Activated naive CD8-positive, alpha-beta T cell treated with anti-CD3 and anti-CD28 coated beads for 36 hours (primary cell): ENCODE measurements around the gene PRSS53. TPM values are rescaled to one million over a fixed set of nuclear protein-coding genes. Genes with fewer than 3 reads are reported as not detected.

Source experiments
- DNase-seq: peaks from one replicate; pipeline ENCODE4 v3.0.0; 2021
- H3K27ac Mint-ChIP-seq: one replicate; pipeline ENCODE4 v1.8.0; 2022; ENCODE audit warnings: mild to moderate bottlenecking, moderate library complexity, mixed read lengths
- H3K27me3 Mint-ChIP-seq: one replicate; pipeline ENCODE4 v1.8.0; 2022; ENCODE audit warnings: mild to moderate bottlenecking, mixed read lengths
- H3K36me3 Mint-ChIP-seq: one replicate; pipeline ENCODE4 v1.8.0; 2021; ENCODE audit warnings: mild to moderate bottlenecking, mixed read lengths
- H3K4me1 Mint-ChIP-seq: one replicate; pipeline ENCODE4 v1.8.0; 2021; ENCODE audit warnings: mixed read lengths
- H3K4me3 Mint-ChIP-seq: one replicate; pipeline ENCODE4 v1.8.0; 2022; ENCODE audit warnings: mild to moderate bottlenecking, moderate library complexity, mixed read lengths
- H3K9me3 Mint-ChIP-seq: one replicate; pipeline ENCODE4 v1.8.0; 2022; ENCODE audit warnings: mixed read lengths
- total RNA-seq, 2 experiments: library from RNA; stranded (reverse); gene quantifications; one replicate each; pipeline ENCODE4 v1.2.3, GENCODE V29; 2021

Gene PRSS53
- total RNA-seq, 2 experiments from 2014 or later = 3.0 to 3.1 TPM

DNA sequence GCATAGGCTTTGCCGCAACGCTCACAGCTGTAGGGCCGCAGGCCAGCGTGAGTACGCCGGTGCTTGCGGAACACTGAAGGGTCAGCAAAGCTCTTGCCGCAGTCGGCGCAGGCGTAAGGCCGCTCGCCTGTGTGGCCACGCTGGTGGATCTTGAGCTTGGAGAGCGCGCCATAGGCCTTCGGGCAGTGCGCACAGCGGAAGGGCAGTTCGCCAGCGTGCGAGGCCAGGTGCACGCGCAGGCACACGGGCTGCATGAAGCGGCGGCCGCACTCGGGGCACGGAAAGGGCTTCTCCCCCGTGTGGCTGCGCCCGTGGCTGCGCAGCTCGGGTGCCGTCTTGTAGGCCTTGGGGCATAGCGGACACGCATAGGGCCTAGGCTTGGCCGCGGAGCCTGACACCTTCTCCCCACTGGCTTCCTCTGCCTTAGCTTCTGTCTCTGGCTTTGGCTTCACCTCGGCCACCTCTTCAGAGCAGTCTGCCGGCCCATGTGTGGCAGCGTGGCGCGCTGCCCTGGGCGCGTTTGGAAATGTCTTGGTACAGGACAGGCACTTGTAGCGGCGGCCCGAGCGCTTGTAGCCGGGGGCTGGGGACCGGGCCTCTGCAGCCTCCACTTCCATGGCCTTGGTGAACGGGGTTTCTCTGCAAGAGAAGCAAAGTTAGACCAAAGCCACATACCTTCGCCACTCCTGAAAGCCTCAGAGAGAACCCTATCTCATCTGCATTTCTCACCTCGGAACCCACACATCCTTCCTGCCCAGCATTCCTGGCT, 24.7 kb downstream of the PRSS53 start:
- Mint-ChIP-seq H3K9me3 (no peaks in the 10 kb centered on the region), H3K27ac (peak overlapping the region; percentile 3), H3K4me3 (no peak overlapping the region), H3K4me1 (peaks cover 31% of the 10 kb centered on the region), H3K36me3 (peaks cover 16% of the 10 kb centered on the region), H3K27me3 (no peaks in the 10 kb centered on the region)
- DNase-seq = no peak

DNA sequence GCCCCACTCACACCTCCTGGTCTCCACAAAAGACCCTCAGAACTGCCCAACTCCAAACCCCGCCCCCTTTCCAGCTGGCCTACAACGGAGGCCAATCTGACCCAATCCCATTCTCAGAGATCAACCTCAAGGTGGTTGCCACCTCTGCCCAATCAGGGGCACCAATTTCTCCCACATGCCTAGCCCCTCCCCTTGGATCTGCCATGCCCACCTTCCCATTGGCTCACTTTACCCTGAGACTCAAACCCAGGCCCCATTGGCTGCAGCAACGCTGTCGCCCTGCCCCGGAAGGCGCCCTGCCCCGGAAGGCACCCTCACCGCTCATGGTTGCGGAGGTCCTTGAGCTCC, 25.3 kb downstream of the PRSS53 start:
- Mint-ChIP-seq H3K27me3 (no peaks in the 10 kb centered on the region), H3K36me3 (peaks cover 16% of the 10 kb centered on the region), H3K4me3 (no peak overlapping the region), H3K4me1 (peaks cover 28% of the 10 kb centered on the region), H3K27ac (no peak overlapping the region), H3K9me3 (no peaks in the 10 kb centered on the region)
- no peak for DNase-seq

DNA sequence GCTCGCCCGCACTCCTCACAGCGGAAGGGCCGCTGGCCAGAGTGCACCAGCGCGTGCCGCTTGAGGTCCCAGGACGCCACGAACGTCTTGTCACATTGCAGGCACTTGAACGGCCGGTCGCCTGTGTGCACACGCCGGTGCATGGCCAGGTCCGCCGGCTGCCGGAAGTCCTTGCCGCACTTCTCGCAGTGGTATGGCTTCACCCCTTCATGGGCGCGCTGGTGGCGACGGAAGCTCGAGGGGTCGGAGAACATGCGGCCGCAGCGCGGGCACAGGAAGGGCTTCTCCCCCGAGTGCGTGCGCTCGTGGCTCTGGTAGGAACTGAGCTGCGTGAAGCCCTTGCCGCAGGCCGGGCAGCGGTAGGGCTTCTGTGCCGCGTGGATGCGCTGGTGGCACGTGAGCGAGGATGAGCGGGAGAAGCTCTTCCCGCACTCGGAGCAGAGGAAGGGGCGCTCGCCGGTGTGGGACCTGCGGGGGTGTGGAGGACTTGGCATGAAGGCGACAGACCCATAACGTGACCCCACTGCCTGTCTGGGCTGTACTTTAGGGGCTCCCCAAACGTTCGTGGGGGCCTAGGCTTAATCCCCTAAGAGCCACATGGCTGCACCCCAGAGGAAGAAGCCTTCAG, 26.8 kb downstream of the PRSS53 start:
- no peaks in the 10 kb centered on the region for H3K9me3 Mint-ChIP-seq
- H3K4me1 Mint-ChIP-seq = peaks cover 28% of the 10 kb centered on the region
- peaks cover 16% of the 10 kb centered on the region for H3K36me3 Mint-ChIP-seq
- no peak overlapping the region for H3K27ac Mint-ChIP-seq
- no peaks in the 10 kb centered on the region for H3K27me3 Mint-ChIP-seq
- H3K4me3 Mint-ChIP-seq = no peak overlapping the region
- DNase-seq = no peak

- Mint-ChIP-seq H3K27me3 (no peaks in the 10 kb centered on the region), H3K27ac (no peak overlapping the region), H3K9me3 (no peaks in the 10 kb centered on the region), H3K4me3 (no peak overlapping the region), H3K36me3 (peaks cover 18% of the 10 kb centered on the region), H3K4me1 (peaks cover 27% of the 10 kb centered on the region)
- DNase-seq = no peak
Measured at GRCh38 chr16:31061126-31061812, 27.5 kb downstream of the PRSS53 start.

DNA sequence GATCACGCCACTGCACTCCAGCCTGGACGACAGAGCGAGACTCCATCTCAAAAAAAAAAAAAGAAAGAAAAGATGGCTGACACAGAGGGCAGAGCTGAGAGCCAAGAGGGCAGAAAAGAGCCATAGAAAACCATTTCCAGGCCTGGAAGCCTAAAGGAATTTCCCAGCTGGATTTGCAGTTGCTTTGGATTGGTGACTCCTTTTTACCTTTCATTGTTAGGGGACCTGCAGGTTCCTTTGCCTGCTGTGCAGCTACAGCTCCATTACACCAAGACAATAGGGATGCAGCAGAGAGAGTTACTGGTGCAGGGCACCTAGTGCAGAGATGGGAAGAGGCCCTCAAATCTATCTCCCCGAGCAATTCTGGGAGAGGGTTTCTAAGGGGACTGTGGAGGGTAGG, 33.1 kb downstream of the PRSS53 start:
- Mint-ChIP-seq H3K4me1 (peaks cover 3% of the 10 kb centered on the region), H3K4me3 (no peak overlapping the region), H3K9me3 (no peaks in the 10 kb centered on the region), H3K36me3 (peaks cover 6% of the 10 kb centered on the region), H3K27me3 (no peaks in the 10 kb centered on the region), H3K27ac (no peak overlapping the region)
- no peak for DNase-seq

- Mint-ChIP-seq H3K36me3 (peaks cover 4% of the 10 kb centered on the region), H3K27ac (no peak overlapping the region), H3K4me1 (peaks cover 3% of the 10 kb centered on the region), H3K4me3 (no peak overlapping the region), H3K27me3 (no peaks in the 10 kb centered on the region), H3K9me3 (no peaks in the 10 kb centered on the region)
- DNase-seq = no peak
Measured at GRCh38 chr16:31052114-31052513, 36.6 kb downstream of the PRSS53 start.

DNA sequence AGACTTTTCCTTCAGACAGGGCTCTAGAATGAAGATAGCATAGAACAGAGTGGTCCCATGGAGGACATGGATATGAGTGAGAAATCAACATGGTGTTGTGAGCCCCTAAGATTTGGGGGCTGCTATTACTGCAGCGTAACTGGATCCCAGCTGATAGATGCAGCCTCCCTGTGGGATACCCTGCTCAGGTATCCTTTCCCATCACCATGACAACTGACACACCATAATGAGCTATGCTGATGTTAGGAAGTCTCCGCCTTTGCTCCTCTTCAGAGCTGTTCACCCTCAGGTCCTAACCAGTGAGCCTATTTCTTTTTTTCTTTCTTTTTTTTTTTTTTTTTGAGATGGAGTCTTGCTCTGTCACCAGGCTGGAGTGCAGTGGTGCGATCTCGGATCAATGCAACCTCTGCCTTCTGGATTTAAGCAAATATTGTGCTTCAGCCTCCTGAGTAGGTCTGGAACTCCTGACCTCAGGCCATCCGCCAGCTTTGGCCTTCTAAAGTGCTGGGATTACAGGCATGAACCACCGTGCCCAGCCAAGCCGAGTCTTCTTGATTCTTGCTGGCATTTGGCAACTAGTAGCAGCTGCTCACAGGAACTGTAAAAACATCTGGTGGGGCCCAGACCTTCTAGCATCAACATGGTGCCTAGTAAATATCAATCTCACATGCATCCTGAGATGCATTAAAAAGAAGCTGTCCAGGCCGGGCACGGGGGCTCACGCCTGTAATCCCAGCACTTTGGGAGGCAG, 38.3 kb downstream of the PRSS53 start:
- peaks cover 3% of the 10 kb centered on the region for H3K4me1 Mint-ChIP-seq
- no peak overlapping the region for H3K27ac Mint-ChIP-seq
- H3K27me3 Mint-ChIP-seq = no peaks in the 10 kb centered on the region
- H3K36me3 Mint-ChIP-seq = no peaks in the 10 kb centered on the region
- no peak overlapping the region for H3K4me3 Mint-ChIP-seq
- H3K9me3 Mint-ChIP-seq = no peaks in the 10 kb centered on the region
- no peak for DNase-seq

- H3K27ac Mint-ChIP-seq = peak overlapping the region; percentile 38
- DNase-seq = no peak
- H3K9me3 Mint-ChIP-seq = no peaks in the 10 kb centered on the region
- no peaks in the 10 kb centered on the region for H3K27me3 Mint-ChIP-seq
- no peaks in the 10 kb centered on the region for H3K36me3 Mint-ChIP-seq
- no peak overlapping the region for H3K4me3 Mint-ChIP-seq
- H3K4me1 Mint-ChIP-seq = no peaks in the 10 kb centered on the region
Measured at GRCh38 chr16:31043898-31044481, 44.8 kb downstream of the PRSS53 start.

DNA sequence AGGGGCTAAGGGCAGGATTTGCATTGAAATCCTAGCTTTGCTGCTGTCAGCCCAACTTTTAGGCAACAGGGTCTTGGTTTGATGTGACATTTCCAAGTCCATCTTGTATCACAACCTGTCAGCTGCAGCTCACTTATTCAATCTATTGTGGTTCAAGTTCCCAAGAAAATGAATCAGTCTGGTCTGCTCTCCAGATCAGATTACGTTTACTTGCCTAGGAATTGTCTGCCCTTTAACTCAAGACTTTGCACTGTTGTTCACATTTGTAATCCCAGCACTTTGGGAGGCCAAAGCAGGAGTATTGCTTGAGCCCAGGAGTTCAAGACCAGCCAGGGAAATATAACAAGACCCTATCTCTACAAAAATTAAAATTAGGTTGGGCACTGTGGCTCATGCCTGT, 45.4 kb downstream of the PRSS53 start:
- no peaks in the 10 kb centered on the region for H3K36me3 Mint-ChIP-seq
- no peak overlapping the region for H3K4me3 Mint-ChIP-seq
- DNase-seq = no peak
- H3K27me3 Mint-ChIP-seq = no peaks in the 10 kb centered on the region
- no peaks in the 10 kb centered on the region for H3K9me3 Mint-ChIP-seq
- H3K27ac Mint-ChIP-seq = no peak overlapping the region
- H3K4me1 Mint-ChIP-seq = no peaks in the 10 kb centered on the region

- no peak overlapping the region for H3K4me3 Mint-ChIP-seq
- H3K27me3 Mint-ChIP-seq = no peaks in the 10 kb centered on the region
- H3K27ac Mint-ChIP-seq = no peak overlapping the region
- DNase-seq = no peak
- no peaks in the 10 kb centered on the region for H3K36me3 Mint-ChIP-seq
- no peaks in the 10 kb centered on the region for H3K9me3 Mint-ChIP-seq
- H3K4me1 Mint-ChIP-seq = no peaks in the 10 kb centered on the region
Measured at GRCh38 chr16:31042866-31043265, 45.9 kb downstream of the PRSS53 start.

- Mint-ChIP-seq H3K27me3 (no peaks in the 10 kb centered on the region), H3K4me1 (peaks cover 7% of the 10 kb centered on the region), H3K36me3 (peaks cover 1% of the 10 kb centered on the region), H3K9me3 (no peaks in the 10 kb centered on the region), H3K4me3 (no peak overlapping the region), H3K27ac (no peak overlapping the region)
- no peak for DNase-seq
Measured at GRCh38 chr16:31038993-31039392, 49.8 kb downstream of the PRSS53 start.

- Mint-ChIP-seq H3K4me1 (peaks cover 16% of the 10 kb centered on the region), H3K27ac (no peak overlapping the region), H3K9me3 (no peaks in the 10 kb centered on the region), H3K36me3 (peaks cover 3% of the 10 kb centered on the region), H3K4me3 (no peak overlapping the region), H3K27me3 (no peaks in the 10 kb centered on the region)
- no peak for DNase-seq
Measured at GRCh38 chr16:31036691-31037090, 52.1 kb downstream of the PRSS53 start.

- peaks cover 18% of the 10 kb centered on the region for H3K4me1 Mint-ChIP-seq
- peak; percentile 86 for DNase-seq
- H3K27me3 Mint-ChIP-seq = no peaks in the 10 kb centered on the region
- H3K27ac Mint-ChIP-seq = peak overlapping the region; percentile 93
- H3K36me3 Mint-ChIP-seq = peaks cover 3% of the 10 kb centered on the region
- H3K9me3 Mint-ChIP-seq = no peaks in the 10 kb centered on the region
- peak overlapping the region; percentile 96 for H3K4me3 Mint-ChIP-seq
Measured at GRCh38 chr16:31033709-31034492, 54.8 kb downstream of the PRSS53 start.
